GM19463 (cell line): ENCODE results near the gene CRTAC1.

ENCODE experiments used
- ATAC-seq: cut with Tn5 transposase; IDR thresholded peaks from one replicate; pipeline ENCODE4 v1.9.1; 2021; ENCODE audit warnings: mild to moderate bottlenecking, moderate library complexity; ENCODE audit not compliant: unreplicated experiment

CRTAC1 gene

DNA sequence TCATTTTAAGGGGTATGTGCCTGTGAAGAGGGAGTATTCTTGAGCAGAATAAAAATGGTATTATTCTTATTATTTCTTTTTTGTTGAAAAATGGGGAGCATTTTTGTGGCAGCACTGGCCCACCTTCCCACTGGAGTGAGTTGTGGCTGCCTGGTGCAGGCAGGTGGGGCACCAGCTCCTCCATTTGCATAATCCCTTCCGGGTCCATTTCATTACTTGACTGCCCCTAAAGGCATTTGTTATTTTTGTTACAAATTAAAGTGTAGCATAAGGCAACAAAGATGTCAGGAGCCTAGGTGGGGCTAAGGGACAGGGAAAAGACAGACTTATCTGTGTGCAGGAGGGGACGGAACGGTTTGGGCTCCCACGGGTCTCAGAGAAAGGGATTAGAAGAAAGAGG, 154.0 kb downstream of the CRTAC1 start:
- no peak for ATAC-seq

- no peak for ATAC-seq
Observed at GRCh38 chr10:97875391-97875790, 155.0 kb downstream of the CRTAC1 start.

DNA sequence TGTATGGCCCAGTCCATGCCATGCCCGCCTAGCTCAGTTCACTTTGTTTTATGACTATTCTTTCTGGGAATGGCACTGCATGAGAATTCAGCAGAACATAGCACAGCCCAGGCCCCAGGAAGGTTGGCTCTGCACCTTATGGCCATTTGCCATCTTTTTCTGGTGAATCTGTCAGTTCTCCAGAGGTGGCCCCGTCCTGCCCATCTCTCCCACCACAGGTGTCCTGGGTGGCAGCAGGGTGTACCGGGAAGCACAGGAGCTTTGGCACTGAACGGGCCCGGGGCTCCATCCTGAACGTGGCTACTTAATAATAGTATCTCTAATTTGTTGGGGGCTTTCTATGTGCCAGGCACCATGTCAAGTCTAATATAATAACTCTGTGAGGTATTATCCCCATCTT, 156.1 kb downstream of the CRTAC1 start:
- ATAC-seq: no peak

DNA sequence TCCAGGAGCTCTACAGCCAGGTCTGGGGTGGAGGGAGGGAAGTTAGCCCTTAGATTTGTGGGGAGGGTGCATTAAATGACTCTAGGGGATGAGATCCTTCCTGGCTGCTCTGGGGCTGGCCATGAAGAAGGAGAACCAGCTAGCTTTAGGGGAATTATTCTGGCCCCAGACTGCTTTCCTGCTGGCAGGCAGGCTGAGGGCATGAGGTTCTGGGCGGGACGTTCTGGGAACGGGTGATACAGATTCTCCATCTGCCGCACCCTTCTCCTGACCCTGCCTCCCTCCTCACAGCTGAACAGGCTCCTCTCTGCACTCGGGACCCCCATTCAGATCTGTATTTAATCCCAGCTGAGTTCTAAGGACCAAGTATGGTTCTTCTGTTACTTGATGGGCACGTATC, 156.9 kb downstream of the CRTAC1 start:
- no peak for ATAC-seq

DNA sequence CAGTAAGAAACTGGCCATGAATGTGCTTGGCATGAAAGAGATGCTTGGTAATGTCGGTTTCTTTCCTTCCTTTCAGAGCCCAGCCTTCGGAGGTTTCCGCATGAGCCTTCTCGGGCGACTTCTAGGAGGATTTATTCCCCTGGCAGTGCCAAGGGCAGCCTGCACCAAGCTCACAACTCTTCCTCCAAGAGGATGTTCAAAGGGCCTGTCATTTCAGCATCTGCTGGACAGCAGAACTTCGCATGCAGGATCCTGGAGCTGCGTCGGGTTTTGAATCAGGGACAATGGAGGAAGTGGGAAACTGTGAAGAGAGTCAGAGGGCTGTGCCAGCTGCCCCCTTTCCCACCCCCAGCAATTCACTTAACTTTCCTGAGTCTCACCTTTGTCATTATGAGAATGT, 159.4 kb downstream of the CRTAC1 start:
- ATAC-seq: no peak

DNA sequence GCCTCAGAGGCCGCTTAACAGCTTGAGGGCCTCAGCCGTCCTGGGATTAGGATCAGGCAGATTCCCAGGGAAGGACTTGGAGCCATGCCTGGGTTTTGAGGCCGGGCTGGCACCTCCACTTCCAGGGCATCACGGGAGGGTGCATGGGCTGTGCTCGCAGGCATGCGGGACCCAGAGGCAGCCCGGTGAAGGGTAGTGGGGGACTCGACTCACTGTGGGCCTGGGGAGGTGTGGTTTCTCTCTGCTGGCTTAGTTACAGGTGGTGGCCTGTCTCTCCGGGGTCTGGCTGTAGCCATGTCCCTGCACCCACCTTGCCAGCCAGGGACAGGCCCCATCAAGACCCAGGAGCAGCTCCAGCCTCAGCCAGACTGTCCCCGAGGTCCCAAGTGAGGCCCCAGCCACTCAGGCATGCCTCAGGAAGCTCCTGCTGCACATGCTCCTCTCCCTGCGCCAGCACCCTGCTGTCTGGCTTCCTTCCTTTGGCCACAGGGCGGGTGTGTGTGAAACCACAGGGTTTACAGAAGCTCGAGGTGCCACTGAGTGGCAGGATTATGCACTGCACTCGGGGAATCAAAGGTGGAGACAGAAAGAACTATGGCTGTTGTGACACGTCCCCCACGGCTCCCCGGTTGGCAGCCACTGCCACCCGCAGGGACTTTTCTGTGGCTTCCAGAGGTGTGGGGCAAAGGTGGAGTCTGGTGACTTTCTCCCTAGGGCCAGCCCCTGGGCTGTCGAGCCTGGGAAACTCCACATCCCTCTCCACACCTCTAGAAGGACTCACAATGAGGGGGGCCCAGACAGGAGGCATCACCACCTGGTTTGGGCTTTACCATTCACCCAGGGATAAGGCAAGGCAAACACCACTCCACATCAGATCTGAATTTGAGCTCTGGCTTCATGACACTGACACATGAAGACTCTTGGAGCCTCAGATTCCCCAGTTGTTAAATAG, 161.1 kb downstream of the CRTAC1 start:
- peak; percentile 100 for ATAC-seq

DNA sequence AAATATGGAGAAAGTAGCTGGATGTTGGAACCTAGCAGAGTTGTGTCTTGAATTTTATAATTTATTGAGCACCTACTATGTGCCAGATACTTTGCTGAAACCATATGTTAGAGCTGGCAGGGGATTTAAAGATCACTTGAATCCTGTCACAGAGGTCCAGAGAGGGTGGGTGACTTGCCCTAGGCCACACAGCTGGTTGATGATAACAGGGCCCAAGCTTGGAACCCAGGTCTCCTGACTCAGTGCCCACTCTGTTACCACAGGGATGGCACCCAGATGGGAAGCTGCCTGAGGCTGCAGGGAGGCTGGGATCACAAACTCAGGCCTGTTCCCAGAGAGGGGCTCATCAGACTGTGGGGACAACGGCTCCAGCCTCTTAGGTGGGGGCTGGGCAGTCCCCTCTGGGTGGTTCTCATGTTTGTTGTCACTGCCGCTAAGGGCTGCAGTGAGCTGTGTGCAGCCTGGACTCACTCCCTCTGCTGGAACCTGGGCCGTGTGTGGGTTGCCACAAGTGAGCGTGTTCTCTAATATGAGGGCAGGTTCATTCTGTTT, 162.2 kb downstream of the CRTAC1 start:
- no peak for ATAC-seq

GRCh38 chr10:97867220-97867800, 163.1 kb downstream of the CRTAC1 start:
- no peak for ATAC-seq

DNA sequence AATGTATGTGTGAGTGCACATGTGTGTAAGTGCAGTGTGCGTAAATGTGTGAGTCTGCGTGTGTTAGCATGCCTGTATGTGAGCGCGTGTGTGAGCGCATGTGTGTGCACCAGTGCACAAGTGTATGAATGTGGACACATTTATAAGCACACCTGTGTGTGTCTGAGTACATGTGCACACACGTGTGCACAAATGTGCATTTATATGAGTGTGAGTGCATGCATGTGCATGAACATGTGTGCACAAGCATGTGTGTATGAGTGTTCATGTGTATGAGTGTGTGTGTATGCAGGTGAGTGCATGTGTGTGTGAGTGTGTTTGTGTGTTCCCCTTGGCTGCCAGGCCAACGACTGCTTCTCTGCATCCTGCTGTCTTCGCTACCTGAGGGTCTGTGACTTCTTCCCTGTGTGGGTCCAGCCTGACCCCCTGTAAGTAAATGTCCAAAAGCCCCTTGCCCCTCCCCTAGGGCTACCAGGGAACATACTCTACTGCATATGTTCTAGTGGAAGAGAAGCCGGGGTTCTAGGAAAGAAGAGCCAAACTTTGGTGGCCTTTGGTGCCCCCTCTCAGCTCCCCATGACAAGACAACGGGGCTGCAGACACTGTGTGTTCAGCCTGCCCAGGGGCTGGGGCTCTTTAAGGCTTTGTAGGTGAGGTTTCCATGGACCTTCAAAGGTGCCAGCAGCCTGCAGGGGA, 163.7 kb downstream of the CRTAC1 start:
- no peak for ATAC-seq

- no peak for ATAC-seq
Observed at GRCh38 chr10:97865488-97865887, 164.9 kb downstream of the CRTAC1 start.

GRCh38 chr10:97863808-97864207, 166.6 kb downstream of the CRTAC1 start:
- ATAC-seq: no peak

DNA sequence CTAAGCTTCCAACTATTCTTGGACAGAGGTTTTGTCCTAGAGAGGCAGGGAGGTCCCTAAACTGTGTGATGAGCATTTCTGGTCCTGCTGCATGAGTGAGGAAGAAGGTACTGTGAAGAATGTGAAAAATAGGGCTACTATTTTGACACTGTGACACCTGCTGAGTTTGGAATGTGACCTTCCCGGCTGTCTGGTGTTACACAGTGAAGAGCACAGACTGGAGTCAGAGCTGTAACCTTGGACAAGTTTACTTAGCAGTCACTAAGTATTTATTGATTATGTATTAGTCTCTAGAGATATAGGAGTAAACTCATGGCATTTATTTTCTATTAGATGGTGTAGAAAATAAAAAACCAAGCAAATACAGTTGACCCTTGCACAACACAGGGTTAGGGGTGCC, 168.5 kb downstream of the CRTAC1 start:
- ATAC-seq: no peak

- no peak for ATAC-seq
Observed at GRCh38 chr10:97861097-97861750, 169.2 kb downstream of the CRTAC1 start.

DNA sequence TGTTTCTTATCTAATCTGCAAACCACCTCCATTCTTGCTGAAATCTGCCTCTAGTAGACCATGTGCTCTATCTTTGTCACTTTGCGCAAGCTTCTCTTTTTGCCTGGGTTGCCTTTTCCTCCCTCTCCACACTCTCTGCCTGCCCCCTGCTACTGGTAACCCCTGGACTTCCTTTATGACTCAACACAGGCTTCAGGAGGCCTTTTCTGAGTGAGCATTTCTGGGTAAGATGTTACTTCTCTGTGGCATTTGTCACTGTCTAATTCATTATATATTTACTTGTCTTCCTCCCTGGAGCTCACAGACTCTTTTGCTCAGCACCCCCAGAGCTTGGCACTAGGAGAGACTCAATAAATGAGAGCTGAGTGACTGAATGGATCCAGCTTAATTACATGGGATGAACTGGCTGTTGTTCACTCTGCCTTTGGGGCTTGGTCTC, 172.4 kb downstream of the CRTAC1 start:
- peak; percentile 60 for ATAC-seq

DNA sequence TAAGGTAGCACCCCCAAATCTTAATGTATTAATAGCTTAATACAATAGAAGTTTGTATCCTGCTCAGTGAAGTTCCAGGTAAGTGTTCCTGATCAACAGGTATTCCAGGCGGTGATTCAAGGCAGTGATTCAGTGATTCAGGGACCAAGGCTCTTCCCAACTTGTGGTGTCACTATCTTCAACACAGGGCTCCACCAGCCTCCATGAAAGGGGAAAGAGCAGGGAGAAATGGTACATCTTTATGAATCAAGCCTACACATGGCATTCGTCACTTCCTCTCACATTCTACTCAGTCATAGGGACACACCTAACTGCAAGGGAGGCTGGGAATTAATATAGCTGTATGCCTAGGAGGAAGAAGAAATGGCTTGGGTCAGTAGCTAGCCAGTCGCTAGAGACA, 175.7 kb downstream of the CRTAC1 start:
- ATAC-seq: no peak

DNA sequence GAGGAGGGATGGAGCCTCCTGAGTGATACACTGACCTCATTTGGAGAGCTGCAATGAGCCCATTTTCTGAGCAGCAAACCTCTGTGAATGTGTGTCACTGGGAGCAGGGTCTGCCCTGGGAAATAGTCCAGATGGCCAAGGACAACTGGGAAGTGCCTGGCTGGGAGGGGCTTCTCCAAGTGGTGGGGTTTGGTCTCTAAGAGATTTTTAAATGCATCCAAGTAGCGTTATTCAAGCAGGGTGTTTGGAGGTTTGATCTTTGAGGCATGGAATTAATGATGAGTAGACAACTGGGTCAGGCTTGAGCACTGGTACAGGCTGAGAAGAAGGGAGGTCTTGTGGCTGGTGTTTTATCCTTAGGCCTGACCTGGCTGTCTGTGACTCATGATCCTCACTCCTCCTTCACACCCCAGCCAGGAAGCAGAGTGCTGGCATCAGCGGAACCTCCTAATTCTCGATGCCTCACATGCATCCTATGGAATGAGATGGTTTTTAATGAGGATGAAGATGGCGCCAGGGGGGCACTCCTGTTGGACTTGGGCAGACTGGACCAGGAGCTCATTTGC, 177.5 kb downstream of the CRTAC1 start:
- ATAC-seq: no peak

- no peak for ATAC-seq
Observed at GRCh38 chr10:97852277-97852676, 178.1 kb downstream of the CRTAC1 start.

- no peak for ATAC-seq
Observed at GRCh38 chr10:97851341-97852001, 178.9 kb downstream of the CRTAC1 start.

DNA sequence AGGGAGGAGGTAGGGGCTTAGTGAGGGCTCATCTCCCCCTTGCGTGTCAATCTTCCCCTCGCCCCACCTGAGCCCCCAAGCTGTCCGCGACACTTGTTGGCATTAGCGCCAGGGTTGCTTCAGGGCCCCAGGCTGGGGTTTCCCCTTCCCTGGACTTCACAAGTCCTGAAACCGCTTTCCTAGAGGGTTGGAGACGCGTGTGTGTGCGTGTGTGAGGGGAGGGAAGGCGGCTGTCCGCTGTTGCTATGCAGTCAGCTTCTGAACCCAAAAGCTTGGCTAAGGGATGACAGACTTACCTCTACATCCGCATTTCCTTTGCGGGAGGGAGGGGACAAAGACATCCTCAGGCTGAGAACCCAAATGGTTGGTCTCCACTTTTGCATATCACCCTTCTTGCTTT, 180.0 kb downstream of the CRTAC1 start:
- ATAC-seq: no peak
